ENCODE data around the gene MCU. TPM values are rescaled to one million over a fixed set of nuclear protein-coding genes. Genes with fewer than 3 reads are reported as not detected.
"Not testable (repeated sequence)": the region's sequence is repeated elsewhere in the genome, so short reads cannot be mapped to it uniquely, and the experiment has no call there.

The MCU gene
- total RNA-seq, 4 donors from 2014 or later = 25.1 to 82.4 (median 65.1) TPM

DNA sequence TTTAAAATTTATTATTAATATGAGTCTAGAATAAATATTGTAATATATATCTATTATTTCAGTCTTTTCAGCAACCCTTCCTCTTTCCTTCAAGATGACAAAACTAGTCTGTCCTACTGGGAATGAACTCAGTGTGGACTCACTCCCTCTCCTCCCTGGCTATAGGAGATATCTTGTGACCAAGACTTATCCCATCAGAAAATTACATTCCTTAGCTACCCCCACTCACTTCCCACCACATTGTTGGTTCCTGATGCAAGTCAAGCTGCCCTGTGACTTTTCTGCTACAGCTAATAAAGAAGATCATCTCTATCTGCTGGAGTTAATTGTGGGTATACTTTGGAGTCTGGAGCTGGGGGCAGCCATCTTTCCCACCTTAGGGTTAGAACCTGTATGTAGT is 28.0 kb upstream of the MCU start:
- H3K36me3 ChIP-seq = no peaks in the 10 kb centered on the region
- TF ChIP-seq POLR2AphosphoS5 (IDR thresholded peaks at IDR 0.05) (no peak), EP300 (IDR thresholded peaks at IDR 0.05; ENCODE audit: low read depth) (no peak), POLR2A (IDR thresholded peaks at IDR 0.05) (no peak)
- TF ChIP-seq, protein P1, sequence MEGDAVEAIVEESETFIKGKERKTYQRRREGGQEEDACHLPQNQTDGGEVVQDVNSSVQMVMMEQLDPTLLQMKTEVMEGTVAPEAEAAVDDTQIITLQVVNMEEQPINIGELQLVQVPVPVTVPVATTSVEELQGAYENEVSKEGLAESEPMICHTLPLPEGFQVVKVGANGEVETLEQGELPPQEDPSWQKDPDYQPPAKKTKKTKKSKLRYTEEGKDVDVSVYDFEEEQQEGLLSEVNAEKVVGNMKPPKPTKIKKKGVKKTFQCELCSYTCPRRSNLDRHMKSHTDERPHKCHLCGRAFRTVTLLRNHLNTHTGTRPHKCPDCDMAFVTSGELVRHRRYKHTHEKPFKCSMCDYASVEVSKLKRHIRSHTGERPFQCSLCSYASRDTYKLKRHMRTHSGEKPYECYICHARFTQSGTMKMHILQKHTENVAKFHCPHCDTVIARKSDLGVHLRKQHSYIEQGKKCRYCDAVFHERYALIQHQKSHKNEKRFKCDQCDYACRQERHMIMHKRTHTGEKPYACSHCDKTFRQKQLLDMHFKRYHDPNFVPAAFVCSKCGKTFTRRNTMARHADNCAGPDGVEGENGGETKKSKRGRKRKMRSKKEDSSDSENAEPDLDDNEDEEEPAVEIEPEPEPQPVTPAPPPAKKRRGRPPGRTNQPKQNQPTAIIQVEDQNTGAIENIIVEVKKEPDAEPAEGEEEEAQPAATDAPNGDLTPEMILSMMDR (IDR thresholded peaks at IDR 0.05) = no peak
- H3K27me3 ChIP-seq = no peaks in the 10 kb centered on the region
- H3K4me3 ChIP-seq = no peak overlapping the region
- intact Hi-C loops (cut with DNase I; ENCODE audit: low total_unique reads) = no loop called here
- in situ Hi-C loops (cut with MboI; ENCODE audit: low pct_ligation_motif_present in 1 of 4, low pct_unique_long_range_greater_than_20kb in 1 of 4, low sequenced_read_pairs in 3 of 4) = no loop called here
- H3K27ac ChIP-seq = no peak overlapping the region
- no peak for DNase-seq
- no peaks in the 10 kb centered on the region for H3K9me3 ChIP-seq
- H3K4me1 ChIP-seq = peaks cover 0 to 21% (median 0%) of the 10 kb centered on the region in 4 donors

DNA sequence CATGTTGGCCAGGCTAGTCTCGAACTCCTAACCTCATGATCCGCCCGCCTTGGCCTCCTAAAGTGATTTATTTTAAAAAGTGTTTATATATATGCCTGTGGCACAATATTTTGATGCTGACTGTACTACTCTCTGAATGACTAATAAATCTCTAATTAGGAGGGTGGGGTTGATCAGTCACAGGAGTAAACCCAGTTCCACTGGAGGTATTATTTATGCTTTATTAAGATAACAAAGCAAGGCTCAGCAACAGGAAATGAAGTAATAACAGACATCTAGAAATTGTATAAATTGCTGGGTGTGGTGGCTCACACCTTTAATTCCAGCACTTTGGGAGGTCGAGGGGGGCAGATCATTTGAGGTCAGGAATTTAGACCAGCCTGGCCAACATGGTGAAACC is 26.0 kb upstream of the MCU start:
- Histone ChIP-seq H3K9me3 (no peaks in the 10 kb centered on the region), H3K4me1 (peaks cover 0 to 17% (median 0%) of the 10 kb centered on the region in 4 donors), H3K36me3 (no peaks in the 10 kb centered on the region), H3K27me3 (no peaks in the 10 kb centered on the region), H3K4me3 (no peak overlapping the region), H3K27ac (no peak overlapping the region)
- no peak for DNase-seq
- intact Hi-C loops (cut with DNase I; ENCODE audit: low total_unique reads) (no loop called here), in situ Hi-C loops (cut with MboI; ENCODE audit: low pct_ligation_motif_present in 1 of 4, low pct_unique_long_range_greater_than_20kb in 1 of 4, low sequenced_read_pairs in 3 of 4) (no loop called here)
- no peak for TF ChIP-seq POLR2AphosphoS5 (IDR thresholded peaks at IDR 0.05)
- no peak for TF ChIP-seq EP300 (IDR thresholded peaks at IDR 0.05; ENCODE audit: low read depth)
- no peak for TF ChIP-seq POLR2A (IDR thresholded peaks at IDR 0.05)
- TF ChIP-seq, protein P1 (IDR thresholded peaks at IDR 0.05) = no peak
- 73 to 78% methylated on average over 4 of the region's 4 CpGs for WGBS, 2 donors (ENCODE audit: low coverage in 1 of 2)

DNA sequence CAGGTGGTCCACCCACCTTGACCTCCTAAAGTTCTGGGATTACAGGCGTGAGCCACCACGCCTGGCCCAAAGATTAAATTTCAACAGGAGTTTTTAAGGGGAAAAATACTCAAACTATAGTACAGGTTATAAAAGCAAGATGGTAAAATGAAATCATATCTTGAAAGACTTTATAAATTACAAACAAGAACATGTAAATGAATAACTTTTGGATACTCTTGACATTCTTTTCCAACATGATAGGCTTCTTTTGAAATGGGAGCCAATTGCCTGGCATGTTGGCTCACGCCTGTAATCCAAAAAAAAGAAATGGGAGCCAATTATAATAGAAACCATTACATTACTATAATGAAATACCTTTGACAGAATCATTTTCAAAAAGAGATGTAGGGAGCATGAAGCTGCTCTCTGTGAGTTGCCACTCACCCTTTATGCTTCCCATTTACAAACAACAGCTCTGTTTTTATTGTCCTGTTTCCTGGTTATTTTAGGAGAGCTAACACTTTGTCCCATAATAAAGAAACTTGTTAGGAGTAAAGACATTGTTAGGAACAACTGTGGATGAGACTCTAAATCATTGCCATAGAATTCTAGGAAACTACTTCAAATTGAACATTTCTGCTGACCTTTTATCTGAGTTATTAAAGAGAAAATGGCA is 24.6 kb upstream of the MCU start:
- DNase-seq = no peak
- TF ChIP-seq, protein P1 (IDR thresholded peaks at IDR 0.05) = no peak
- no peak for TF ChIP-seq POLR2AphosphoS5 (IDR thresholded peaks at IDR 0.05)
- TF ChIP-seq POLR2A (IDR thresholded peaks at IDR 0.05) = no peak
- no peak for TF ChIP-seq EP300 (IDR thresholded peaks at IDR 0.05; ENCODE audit: low read depth)
- H3K4me1 ChIP-seq = peaks cover 0 to 16% (median under 1%) of the 10 kb centered on the region in 4 donors

DNA sequence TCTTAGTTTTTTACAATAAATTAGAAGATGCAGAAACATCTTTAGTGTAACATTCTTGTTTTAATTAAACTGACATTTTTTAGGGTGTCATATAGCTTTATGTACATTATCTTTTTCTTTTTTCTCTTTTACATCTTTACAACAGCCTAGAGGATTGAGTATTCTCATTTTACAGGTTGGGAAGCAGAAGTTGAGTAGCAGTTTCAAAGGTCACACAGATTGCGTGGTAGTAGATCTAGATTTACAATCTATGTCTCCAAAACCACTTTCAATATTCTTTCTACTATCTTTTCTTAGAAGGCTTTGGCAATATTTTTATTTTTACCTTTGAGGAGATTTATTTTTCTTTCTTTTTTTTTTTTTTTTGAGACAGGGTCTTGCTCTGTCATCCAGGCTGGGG is 18.7 kb upstream of the MCU start:
- DNase-seq = no peak
- WGBS, 2 donors (ENCODE audit: low coverage in 1 of 2) = 40 to 53% methylated on average over 1 of the region's 1 CpG
- H3K27ac ChIP-seq = peak overlapping the region; percentile 56 to 72 (median 63)
- no peaks in the 10 kb centered on the region for H3K36me3 ChIP-seq
- no peaks in the 10 kb centered on the region for H3K9me3 ChIP-seq
- TF ChIP-seq POLR2AphosphoS5 (IDR thresholded peaks at IDR 0.05) (no peak), POLR2A (IDR thresholded peaks at IDR 0.05) (no peak), EP300 (IDR thresholded peaks at IDR 0.05; ENCODE audit: low read depth) (no peak)
- TF ChIP-seq, protein P1 (IDR thresholded peaks at IDR 0.05) = no peak
- H3K27me3 ChIP-seq = no peaks in the 10 kb centered on the region
- H3K4me3 ChIP-seq = no peak overlapping the region
- intact Hi-C loops (cut with DNase I; ENCODE audit: low total_unique reads) (no loop called here), in situ Hi-C loops (cut with MboI; ENCODE audit: low pct_ligation_motif_present in 1 of 4, low pct_unique_long_range_greater_than_20kb in 1 of 4, low sequenced_read_pairs in 3 of 4) (no loop called here)
- H3K4me1 ChIP-seq = peaks cover 0 to 37% (median 20%) of the 10 kb centered on the region in 4 donors

More for the DNA sequence above, 24.6 kb upstream of the MCU start:
- in situ Hi-C loops (cut with MboI; ENCODE audit: low pct_ligation_motif_present in 1 of 4, low pct_unique_long_range_greater_than_20kb in 1 of 4, low sequenced_read_pairs in 3 of 4) = no loop called here
- Histone ChIP-seq H3K27me3 (no peaks in the 10 kb centered on the region), H3K36me3 (no peaks in the 10 kb centered on the region), H3K27ac (peak overlapping the region; percentile 26 to 44 (median 31)), H3K9me3 (no peaks in the 10 kb centered on the region), H3K4me3 (no peak overlapping the region)
- intact Hi-C loops (cut with DNase I; ENCODE audit: low total_unique reads) = no loop called here
- 33 to 44% methylated on average over 1 to 3 of the region's 3 CpGs for WGBS, 2 donors (ENCODE audit: low coverage in 1 of 2)

DNA sequence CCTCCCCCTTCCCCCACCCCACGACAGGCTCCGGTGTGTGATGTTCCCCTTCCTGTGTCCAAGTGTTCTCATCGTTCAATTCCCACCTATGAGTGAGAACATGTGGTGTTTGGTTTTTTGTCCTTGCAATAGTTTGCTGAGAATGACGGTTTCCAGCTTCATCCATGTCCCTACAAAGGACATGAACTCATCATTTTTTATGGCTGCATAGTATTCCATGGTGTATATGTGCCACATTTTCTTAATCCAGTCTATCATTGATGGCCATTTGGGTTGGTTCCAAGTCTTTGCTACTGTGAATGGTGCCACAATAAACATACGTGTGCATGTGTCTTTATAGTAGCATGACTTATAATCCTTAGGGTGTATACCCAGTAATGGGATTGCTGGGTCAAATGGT is 17.8 kb upstream of the MCU start:
- in situ Hi-C loops (cut with MboI; ENCODE audit: low pct_ligation_motif_present in 1 of 4, low pct_unique_long_range_greater_than_20kb in 1 of 4, low sequenced_read_pairs in 3 of 4); intact Hi-C loops (cut with DNase I; ENCODE audit: low total_unique reads); DNase-seq; H3K36me3 ChIP-seq; H3K27me3 ChIP-seq; H3K9me3 ChIP-seq; H3K4me3 ChIP-seq: not testable (repeated sequence)
- WGBS, 2 donors (ENCODE audit: low coverage in 1 of 2) = 92 to 100% methylated on average over 3 to 5 of the region's 5 CpGs
- Histone ChIP-seq H3K27ac (peak overlapping the region in 3 of 4 donors; percentile 56 to 72 (median 69)), H3K4me1 (peaks cover 0 to 45% (median 26%) of the 10 kb centered on the region in 4 donors)
